GM12878 (cell line): Measurements from ENCODE around the gene TPCN1. TPM values are rescaled to one million over a fixed set of nuclear protein-coding genes. Genes with fewer than 3 reads are reported as not detected.

Experiments used
- BACH1 ChIP-seq: fragments of 450-650 bp; IDR thresholded peaks from 2 replicates; pipeline ENCODE4 v1.6.1; 2017; ENCODE audit warnings: mild to moderate bottlenecking, borderline replicate concordance
- BMI1 ChIP-seq: fragments of 450-650 bp; IDR thresholded peaks from 2 replicates; pipeline ENCODE4 v1.6.1; 2016; ENCODE audit warnings: mild to moderate bottlenecking, moderate library complexity, borderline replicate concordance
- CEBPB ChIP-seq, 2 experiments: fragments of 150-350 bp in 1 of 2; IDR thresholded peaks; 2 replicates each; pipeline ENCODE4 v1.6.1; 2012 to 2014; ENCODE audit warnings: low read depth in 2 of 2, low read length in 2 of 2, borderline replicate concordance in 1 of 2, inconsistent platforms in 1 of 2
- CHD2 ChIP-seq: IDR thresholded peaks from 2 replicates; pipeline ENCODE4 v1.6.1; 2011; ENCODE audit warnings: low read depth, low read length, improper control_type of control experiment, borderline replicate concordance
- CHD4 ChIP-seq: fragments of 200-600 bp; sonication (generic); IDR thresholded peaks from 2 replicates; pipeline ENCODE4 v1.6.1; 2016; ENCODE audit warnings: mild to moderate bottlenecking
- FOS ChIP-seq: IDR thresholded peaks from 3 replicates; pipeline ENCODE4 v1.6.1; 2011; ENCODE audit warnings: borderline replicate concordance; ENCODE audit not compliant: insufficient read length; ENCODE audit errors: extremely low read depth
- IRF4 ChIP-seq: IDR thresholded peaks from 2 replicates; pipeline ENCODE4 v1.6.1; 2011; ENCODE audit warnings: low read depth, low read length
- MEF2B ChIP-seq: fragments of 450-650 bp; IDR thresholded peaks from 2 replicates; pipeline ENCODE4 v1.6.1; 2018; ENCODE audit warnings: mild to moderate bottlenecking, moderate library complexity; ENCODE audit not compliant: partially characterized antibody, poor library complexity, severe bottlenecking
- MTA2 ChIP-seq: fragments of 450-650 bp; IDR thresholded peaks from 2 replicates; pipeline ENCODE4 v1.6.1; 2016; ENCODE audit warnings: low read depth, mild to moderate bottlenecking, moderate library complexity
- MXI1 ChIP-seq: fragments of 150-350 bp; IDR thresholded peaks from 2 replicates; pipeline ENCODE4 v1.6.1; 2011; ENCODE audit warnings: low read depth, mild to moderate bottlenecking, inconsistent platforms, low read length, improper control_type of control experiment
- MYB ChIP-seq: fragments of 150-350 bp; IDR thresholded peaks from 2 replicates; pipeline ENCODE4 v1.6.1; 2014; ENCODE audit warnings: mild to moderate bottlenecking, low read depth, low read length, borderline replicate concordance
- NFIC ChIP-seq: IDR thresholded peaks from 2 replicates; pipeline ENCODE4 v1.6.1; 2012; ENCODE audit warnings: low read depth, mild to moderate bottlenecking, inconsistent platforms, low read length, moderate library complexity
- PAX5 ChIP-seq: IDR thresholded peaks from 2 replicates; pipeline ENCODE4 v1.6.1; 2011; ENCODE audit warnings: low read depth, low read length, borderline replicate concordance
- POLR2AphosphoS5 ChIP-seq: IDR thresholded peaks from 2 replicates; pipeline ENCODE4 v1.6.1; 2011; ENCODE audit warnings: mild to moderate bottlenecking, low read length, inconsistent platforms
- POU2F2 ChIP-seq: IDR thresholded peaks from 3 replicates; pipeline ENCODE4 v1.6.1; 2011; ENCODE audit warnings: low read depth, mild to moderate bottlenecking, low read length, borderline replicate concordance
- RAD21 ChIP-seq: IDR thresholded peaks from 2 replicates; pipeline ENCODE4 v1.6.1; 2011; ENCODE audit warnings: mild to moderate bottlenecking, low read depth, low read length, moderate library complexity; ENCODE audit not compliant: insufficient read depth
- RFX5 ChIP-seq: IDR thresholded peaks from 2 replicates; pipeline ENCODE4 v1.6.1; 2011; ENCODE audit warnings: low read depth, low read length, improper control_type of control experiment
- SUPT20H ChIP-seq: IDR thresholded peaks from 2 replicates; pipeline ENCODE4 v1.6.1; 2011; ENCODE audit warnings: low read depth, mild to moderate bottlenecking, low read length, moderate library complexity, borderline replicate concordance; ENCODE audit not compliant: control insufficient read depth
- SUZ12 ChIP-seq: fragments of 200-600 bp; sonication (generic); IDR thresholded peaks from one replicate; pipeline ENCODE4 v1.6.1; 2018; ENCODE audit warnings: antibody characterized with exemption, mild to moderate bottlenecking; ENCODE audit not compliant: unreplicated experiment
- TCF12 ChIP-seq: IDR thresholded peaks from 2 replicates; pipeline ENCODE4 v1.6.1; 2011; ENCODE audit warnings: low read depth, mild to moderate bottlenecking, low read length
- TCF3 ChIP-seq: IDR thresholded peaks from 2 replicates; pipeline ENCODE4 v1.6.1; 2012; ENCODE audit warnings: low read depth, mild to moderate bottlenecking, low read length, borderline replicate concordance; ENCODE audit not compliant: insufficient read depth
- ZBED1 ChIP-seq: IDR thresholded peaks from 2 replicates; pipeline ENCODE4 v1.6.1; 2016; ENCODE audit warnings: borderline replicate concordance
- polyA plus RNA-seq, 11 experiments: library from polyadenylated mRNA; depleted of rRNA in 4 of 11; unstranded in 6 of 11; stranded (reverse) in 5 of 11; fragments of >200 nt; fragmentation: Nextera tagmentation in 4 of 11; fragmentation: Illumina TruSeq in 1 of 11; extraction: Ambion mirVana in 4 of 11; extraction: Trizol in 1 of 11; gene quantifications; 1 replicate in 1 of 11; 2 replicates in 10 of 11; pipeline versions ENCODE4 v1.2.1 to v1.2.3, GENCODE V29; 2011 to 2016; ENCODE audit warnings: inconsistent platforms in 2 of 11, missing spikeins in 2 of 11, low read depth in 1 of 11
- total RNA-seq, 4 experiments: library from RNA; depleted of rRNA in 3 of 4; stranded (reverse); fragments of >200 nt in 3 of 4; fragmentation: Illumina TruSeq in 1 of 4; extraction: Trizol in 1 of 4; gene quantifications; 2 replicates each; pipeline versions ENCODE4 v1.2.1 to v1.2.3, GENCODE V29; 2013 to 2021
- TF ChIP-seq, protein P1 (sequence below): IDR thresholded peaks from 2 replicates; pipeline ENCODE4 v1.6.1; 2012; ENCODE audit warnings: improper control_type of control experiment, low read depth, low read length; ENCODE audit not compliant: insufficient replicate concordance
- TF ChIP-seq, protein P2 (sequence below): IDR thresholded peaks from 2 replicates; pipeline ENCODE4 v1.6.1; 2012; ENCODE audit warnings: low read depth, low read length, improper control_type of control experiment

Gene TPCN1
- total and polyA plus RNA-seq, 10 of the 15 experiments (the other 5 are each of a cell fraction or from before 2014, with no cell fraction given): 0.79 to 30.9 (median 19.4) TPM

GRCh38 chr12:113208041-113208934, 13.0 kb upstream of the TPCN1 start (continued):
- TF ChIP-seq CHD4 (no peak), RFX5 (no peak), RAD21 (peak; percentile 17; the same call in 1 of the 2 replicates), PAX5 (peak; percentile 77), MYB (peak; percentile 45; the same call in 1 of the 2 replicates), POU2F2 (peak; percentile 93), MEF2B (peak; percentile 96), POLR2AphosphoS5 (peak; percentile 82), MTA2 (peak; percentile 94), SUPT20H (no peak), BMI1 (peak; percentile 72), BACH1 (peak; percentile 84; the same call in 1 of the 2 replicates), TCF12 (peak; percentile 99), CHD2 (peak; percentile 83; the same call in 1 of the 2 replicates), TCF3 (peak; percentile 91; the same call in 1 of the 2 replicates), SUZ12 (no peak), IRF4 (peak; percentile 75; the same call in 1 of the 2 replicates), FOS (no peak), MXI1 (no peak; the same call in none of the 2 replicates), ZBED1 (peak; percentile 90; the same call in 1 of the 2 replicates), NFIC (peak; percentile 98), CEBPB (IDR thresholded peaks at IDR 0.05; ENCODE audit: borderline replicate concordance in 1 of 2, low read depth in 2 of 2, low read length in 2 of 2) (peak in 1 of 2 experiments; percentile 92; a peak in 2 of 4 replicates)
- TF ChIP-seq, protein P1, sequence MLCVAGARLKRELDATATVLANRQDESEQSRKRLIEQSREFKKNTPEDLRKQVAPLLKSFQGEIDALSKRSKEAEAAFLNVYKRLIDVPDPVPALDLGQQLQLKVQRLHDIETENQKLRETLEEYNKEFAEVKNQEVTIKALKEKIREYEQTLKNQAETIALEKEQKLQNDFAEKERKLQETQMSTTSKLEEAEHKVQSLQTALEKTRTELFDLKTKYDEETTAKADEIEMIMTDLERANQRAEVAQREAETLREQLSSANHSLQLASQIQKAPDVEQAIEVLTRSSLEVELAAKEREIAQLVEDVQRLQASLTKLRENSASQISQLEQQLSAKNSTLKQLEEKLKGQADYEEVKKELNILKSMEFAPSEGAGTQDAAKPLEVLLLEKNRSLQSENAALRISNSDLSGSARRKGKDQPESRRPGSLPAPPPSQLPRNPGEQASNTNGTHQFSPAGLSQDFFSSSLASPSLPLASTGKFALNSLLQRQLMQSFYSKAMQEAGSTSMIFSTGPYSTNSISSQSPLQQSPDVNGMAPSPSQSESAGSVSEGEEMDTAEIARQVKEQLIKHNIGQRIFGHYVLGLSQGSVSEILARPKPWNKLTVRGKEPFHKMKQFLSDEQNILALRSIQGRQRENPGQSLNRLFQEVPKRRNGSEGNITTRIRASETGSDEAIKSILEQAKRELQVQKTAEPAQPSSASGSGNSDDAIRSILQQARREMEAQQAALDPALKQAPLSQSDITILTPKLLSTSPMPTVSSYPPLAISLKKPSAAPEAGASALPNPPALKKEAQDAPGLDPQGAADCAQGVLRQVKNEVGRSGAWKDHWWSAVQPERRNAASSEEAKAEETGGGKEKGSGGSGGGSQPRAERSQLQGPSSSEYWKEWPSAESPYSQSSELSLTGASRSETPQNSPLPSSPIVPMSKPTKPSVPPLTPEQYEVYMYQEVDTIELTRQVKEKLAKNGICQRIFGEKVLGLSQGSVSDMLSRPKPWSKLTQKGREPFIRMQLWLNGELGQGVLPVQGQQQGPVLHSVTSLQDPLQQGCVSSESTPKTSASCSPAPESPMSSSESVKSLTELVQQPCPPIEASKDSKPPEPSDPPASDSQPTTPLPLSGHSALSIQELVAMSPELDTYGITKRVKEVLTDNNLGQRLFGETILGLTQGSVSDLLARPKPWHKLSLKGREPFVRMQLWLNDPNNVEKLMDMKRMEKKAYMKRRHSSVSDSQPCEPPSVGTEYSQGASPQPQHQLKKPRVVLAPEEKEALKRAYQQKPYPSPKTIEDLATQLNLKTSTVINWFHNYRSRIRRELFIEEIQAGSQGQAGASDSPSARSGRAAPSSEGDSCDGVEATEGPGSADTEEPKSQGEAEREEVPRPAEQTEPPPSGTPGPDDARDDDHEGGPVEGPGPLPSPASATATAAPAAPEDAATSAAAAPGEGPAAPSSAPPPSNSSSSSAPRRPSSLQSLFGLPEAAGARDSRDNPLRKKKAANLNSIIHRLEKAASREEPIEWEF: no peak
- TF ChIP-seq, protein P2, sequence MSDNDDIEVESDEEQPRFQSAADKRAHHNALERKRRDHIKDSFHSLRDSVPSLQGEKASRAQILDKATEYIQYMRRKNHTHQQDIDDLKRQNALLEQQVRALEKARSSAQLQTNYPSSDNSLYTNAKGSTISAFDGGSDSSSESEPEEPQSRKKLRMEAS: no peak; the same call in 1 of the 2 replicates
